HG03175 (cell line): ENCODE data around the gene BANF2.
A peak's percentile ranks its signal among the peaks of the same experiment; 100 is the strongest.
"Not testable (repeated sequence)": the region's sequence is repeated elsewhere in the genome, so short reads cannot be mapped to it uniquely, and the experiment has no call there.

Experiments used
- ATAC-seq: cut with Tn5 transposase; IDR thresholded peaks from one replicate; pipeline ENCODE4 v1.9.1; 2021; ENCODE audit warnings: mild to moderate bottlenecking, moderate library complexity; ENCODE audit not compliant: unreplicated experiment

The BANF2 gene

GRCh38 chr20:17682103-17682888 is 17.5 kb upstream of the BANF2 start, which contains the start of gene RRBP1:
Gene RRBP1, minus strand, starts transcription at chr20:17682242. Its CDS starts 21,735 bp downstream, at chr20:17660507.
- peak; percentile 89 for ATAC-seq

DNA sequence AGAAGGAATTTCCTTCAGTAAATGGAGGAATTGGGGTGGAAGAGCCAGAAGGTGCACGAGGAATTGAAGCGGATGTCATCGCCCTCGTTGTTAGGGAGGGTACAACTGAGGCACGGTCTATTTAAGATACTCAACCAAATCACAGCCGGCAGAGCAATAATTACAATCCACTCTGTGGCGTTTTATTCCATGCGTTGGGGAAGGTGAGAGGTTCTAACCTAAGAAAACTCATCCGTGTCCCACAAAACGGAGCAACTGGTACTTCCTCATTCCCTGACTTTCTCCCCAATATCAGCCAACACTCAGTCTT is 16.9 kb upstream of the BANF2 start:
- ATAC-seq, result no peak

DNA sequence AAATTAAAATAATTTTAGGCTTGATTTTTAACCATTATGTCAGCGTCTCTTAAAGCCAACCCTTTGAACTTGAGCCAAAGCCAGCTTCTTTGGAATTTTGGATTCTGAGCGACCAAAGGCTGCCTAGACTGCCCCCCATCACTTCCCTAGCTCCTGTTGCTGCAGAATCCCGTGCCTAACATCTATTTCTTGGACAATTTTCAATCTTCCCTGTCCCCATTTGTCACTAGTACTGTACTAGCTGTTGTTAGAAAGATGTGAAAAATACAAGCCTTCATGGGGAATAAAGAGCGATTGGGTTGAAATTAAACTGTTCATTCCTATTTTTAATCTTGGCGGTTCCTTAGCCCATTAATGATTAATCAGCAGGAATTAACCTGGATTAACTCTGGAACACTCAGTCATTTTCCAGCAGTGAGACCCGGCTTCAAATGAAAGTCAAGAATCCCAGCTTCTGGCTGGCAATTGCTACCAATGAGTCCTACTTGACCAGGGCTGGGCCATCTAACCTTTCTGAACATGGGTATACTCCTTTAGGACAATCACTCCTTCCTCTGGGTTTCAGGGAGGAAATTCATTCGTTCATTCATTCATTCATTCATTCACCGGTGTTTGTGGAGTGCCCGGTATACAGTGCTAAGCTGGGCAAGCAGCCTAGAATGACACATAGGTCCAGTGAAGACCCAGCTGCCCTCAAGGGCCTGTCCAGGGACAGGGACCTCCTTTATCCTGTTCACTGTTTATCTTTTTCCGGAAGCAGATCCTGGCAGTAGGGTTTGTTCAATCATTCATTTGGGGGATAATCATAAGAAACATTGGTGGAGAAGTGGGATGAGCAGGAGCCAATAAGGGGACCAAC is 16.3 kb upstream of the BANF2 start:
- no peak for ATAC-seq

DNA sequence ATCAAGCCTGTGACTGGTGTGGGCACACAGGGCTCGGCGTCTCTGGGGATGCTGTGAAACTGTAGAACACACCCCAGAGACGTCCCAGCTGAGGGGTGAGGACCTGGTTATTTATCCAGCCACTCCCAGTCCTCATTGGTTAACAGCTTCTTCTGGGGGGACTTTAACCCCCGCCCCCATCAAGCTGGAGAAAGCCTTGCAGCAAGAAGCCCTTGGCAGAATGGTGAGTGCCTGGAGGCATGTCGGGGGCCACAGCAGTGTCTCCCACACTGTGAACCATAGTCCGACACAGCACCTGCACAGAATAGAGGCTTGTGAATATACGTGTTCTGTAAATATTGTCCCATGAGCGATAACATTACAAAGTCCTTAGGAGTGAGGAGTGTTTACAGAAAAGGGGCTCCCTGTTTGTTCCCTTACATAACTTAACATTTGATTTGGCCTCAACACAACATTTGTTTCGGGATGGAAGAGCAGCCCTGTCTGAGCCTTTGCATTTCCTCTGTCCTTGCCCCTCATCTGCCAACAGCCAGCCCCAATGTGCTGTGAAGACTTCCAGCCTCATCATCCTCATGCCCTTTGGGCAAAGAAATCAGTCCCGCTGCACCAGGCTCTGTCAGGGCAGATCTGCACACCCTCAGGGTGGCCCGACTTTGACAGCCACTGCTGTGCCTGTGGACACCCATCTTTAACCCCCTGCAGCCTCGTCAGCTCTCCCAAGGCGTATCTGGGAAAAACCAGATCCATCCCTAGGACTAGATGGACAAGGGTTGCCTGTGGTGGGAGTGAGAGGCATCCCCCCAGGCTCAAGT is 15.5 kb upstream of the BANF2 start:
- ATAC-seq, result no peak

DNA sequence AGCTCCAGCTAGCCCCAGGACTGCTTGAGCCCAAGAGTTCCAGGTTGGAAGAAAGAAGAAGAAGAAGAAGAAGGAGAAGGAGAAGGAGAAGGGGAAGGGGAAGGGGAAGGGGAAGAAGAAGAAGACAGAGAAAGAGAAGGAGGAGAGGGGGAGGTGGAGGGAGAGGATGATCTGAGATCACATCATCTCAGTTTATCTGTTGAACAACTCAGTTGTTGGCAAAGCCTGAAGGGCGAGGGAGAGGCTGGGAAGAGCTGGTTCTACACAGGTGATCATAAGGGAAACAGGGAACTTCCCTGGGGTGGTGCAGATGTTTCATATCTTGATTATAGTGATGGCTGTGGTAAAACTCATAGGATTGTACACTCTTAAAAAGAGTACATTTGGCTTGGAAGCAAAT is 14.6 kb upstream of the BANF2 start:
- no peak for ATAC-seq

- ATAC-seq, result no peak
These were observed 12.0 kb upstream of the BANF2 start for GRCh38 chr20:17687800-17688199.

DNA sequence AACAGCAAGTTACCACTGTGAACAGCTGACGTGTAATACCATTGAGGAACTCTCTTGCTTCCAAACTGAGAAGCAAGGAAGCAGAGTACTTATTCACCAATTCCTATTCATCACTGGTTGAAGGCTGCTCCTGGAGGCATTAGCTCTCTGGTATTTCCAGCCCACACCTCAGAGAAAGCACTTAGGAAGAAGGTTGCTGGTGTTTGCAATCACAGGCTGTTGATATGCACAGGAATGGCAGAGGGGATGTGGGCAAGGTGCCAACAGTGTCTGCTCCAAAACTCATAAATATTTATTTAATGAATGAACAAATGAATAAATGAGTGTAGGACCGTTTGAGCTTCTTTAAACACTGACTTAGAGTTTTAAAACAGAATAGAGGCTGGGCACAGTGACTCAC is 10.8 kb upstream of the BANF2 start:
- no peak for ATAC-seq

DNA sequence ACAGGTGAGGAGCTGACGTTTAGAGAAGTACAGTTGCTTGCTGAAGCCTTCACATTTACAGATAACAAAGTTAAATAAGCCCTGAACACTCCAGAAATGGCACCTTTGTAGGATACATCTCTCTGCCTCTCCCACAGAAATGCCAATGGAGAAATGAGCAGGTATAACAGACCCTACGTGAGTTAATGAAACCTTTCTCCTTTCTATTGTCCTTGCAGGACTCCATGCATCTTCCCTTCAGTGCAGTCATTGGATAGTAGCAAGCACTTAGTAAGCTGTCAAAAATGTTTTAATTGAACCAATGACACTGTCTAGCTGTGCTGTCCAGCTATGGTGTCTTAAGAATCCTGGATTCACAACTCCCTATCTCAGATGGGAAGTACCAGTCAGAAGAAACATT is 9.6 kb upstream of the BANF2 start:
- ATAC-seq, result no peak

DNA sequence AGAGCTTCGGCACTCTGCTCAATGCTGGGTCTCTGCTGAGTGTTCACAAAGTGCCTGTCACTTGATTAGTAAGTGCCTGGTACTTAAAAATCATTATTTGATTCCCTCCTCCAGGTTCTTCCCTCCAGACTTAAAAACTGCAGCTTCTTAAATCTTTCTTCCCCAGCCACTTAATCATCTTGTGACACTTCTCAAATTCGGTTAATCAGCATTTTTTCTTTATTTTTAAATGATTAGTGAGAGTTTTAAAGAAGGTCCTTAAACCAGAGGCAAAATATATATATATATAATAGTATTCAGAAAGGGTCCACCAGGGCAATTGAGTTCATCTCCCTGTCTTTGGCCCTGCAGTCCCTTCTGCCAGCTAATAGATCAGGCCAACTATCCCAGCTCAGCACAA is 8.0 kb upstream of the BANF2 start:
- ATAC-seq, result no peak

- ATAC-seq, result no peak
These were observed 6.2 kb upstream of the BANF2 start for GRCh38 chr20:17693444-17694001.

GRCh38 chr20:17694767-17695166 is 5.0 kb upstream of the BANF2 start:
- no peak for ATAC-seq

DNA sequence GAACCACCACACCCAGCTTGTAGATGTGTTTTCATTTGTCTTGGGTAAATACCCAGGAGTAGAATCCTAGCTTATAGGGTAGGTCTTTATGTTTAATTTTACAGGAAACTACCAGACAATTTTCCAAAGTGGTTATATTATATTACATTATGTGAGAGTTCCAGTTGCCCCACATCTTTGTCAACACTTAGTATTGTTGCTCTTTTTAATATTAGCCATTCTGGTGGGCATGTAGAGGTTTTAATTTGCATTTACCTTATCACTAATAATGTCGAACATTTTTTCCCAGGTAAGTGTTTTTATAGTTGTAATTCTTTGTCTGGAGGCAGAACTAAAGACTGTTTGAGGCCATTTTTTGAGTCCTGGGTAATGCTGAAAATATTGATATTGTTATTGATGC is 3.5 kb upstream of the BANF2 start:
- ATAC-seq, result no peak

GRCh38 chr20:17697171-17697570 is 2.6 kb upstream of the BANF2 start:
- no peak for ATAC-seq

GRCh38 chr20:17698384-17698783 is 1.4 kb upstream of the BANF2 start:
- ATAC-seq, result no peak

- ATAC-seq, result no peak
These were observed 871 bp downstream of the BANF2 start for GRCh38 chr20:17700637-17701036.

- no peak for ATAC-seq
These were observed 2.1 kb downstream of the BANF2 start for GRCh38 chr20:17701826-17702225.

DNA sequence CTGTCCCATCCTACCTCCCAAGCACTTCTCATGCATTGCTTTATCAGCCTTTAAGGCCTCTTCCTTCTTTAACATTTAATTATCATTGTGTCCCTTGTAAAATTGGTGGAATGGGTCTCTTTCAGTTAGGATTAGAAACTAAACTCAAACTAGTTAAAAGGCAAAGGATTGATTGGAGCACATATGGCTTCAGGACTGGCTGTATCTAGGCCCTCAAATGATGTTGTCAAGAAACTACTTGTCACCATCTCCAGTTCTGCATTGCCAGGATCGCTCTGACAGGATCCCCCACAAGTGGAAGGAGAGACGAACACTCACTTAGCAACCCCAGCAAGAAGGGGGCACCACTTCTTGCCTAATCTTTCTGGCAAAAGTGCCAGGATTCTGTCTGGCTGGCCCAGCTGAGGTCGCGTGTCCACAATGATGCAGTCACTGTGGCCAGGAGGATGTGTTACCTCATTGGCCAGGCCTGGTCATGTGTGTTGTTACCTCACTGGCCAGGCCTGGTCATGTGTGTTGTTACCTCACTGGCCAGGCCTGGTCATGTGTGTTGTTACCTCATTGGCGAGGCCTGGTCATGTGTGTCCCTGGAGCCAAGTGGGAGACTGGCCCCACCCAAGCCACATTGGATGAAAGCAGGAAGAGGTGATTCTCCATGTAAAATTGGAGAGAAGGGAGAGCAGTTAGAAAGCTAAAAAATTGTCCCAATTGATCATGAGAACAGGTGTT is 5.0 kb downstream of the BANF2 start:
- no peak for ATAC-seq

DNA sequence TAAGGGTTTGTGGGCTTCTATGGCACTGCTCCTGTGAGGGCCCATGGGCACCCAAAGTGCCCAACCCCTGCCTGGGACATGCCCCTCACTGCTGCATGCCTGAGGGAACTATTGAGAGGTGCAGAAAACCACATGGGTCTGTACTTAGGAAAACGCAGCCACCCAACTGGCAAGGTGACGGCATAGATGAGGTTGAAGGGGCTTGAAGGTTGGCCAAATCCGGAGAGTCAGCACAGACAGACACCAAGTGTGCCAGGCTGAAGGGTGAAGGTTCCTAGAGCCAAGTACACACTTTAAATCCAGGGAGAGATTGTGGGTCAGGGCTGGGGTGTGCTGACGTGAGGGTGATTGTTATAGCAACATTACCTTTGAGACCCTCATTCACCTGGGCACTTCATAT is 6.2 kb downstream of the BANF2 start:
- no peak for ATAC-seq

DNA sequence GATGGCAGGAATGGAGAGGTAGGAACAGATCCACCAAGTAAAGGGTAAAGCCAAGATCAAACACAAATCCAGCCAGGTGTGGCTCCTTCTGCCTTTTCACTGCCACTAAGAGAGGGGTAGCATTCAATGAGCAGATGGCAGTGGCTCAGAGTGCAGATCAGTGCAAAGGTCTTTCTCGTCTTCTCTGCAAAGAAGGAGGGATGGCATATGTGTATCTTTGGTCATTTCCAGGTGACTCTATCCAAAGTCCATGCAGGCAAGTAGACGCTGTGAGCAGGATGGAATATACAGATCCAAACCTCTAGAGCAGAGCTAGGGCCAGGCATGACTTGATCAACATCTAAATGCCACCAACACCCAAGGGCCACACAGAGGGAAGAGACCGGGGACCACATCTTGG is 6.9 kb downstream of the BANF2 start:
- no peak for ATAC-seq

DNA sequence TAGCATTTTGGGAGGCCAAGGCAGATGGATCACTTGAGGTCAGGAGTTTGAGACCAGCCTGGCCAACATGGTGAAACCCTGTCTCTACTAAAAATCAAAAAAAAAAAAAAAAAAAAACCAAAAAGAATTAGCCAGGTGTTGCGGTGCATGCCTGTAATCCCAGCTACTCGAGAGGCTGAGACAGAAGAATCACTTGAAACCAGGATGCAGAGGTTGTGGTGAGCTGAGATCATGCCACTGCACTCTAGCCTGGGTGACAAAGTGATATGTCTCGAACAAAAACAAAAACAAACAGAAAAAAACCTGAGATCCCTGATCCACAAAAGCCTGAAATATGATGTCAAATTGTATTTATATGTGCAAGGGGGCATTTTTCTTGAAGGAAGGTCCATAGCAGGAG is 8.2 kb downstream of the BANF2 start:
- ATAC-seq, result not testable (repeated sequence)
